Transverse colon (tissue), 4 donors: ENCODE measurements around the gene ZRANB3. TPM values are rescaled to one million over a fixed set of nuclear protein-coding genes. Genes with fewer than 3 reads are reported as not detected.

Experiments
- DNase-seq: peaks from one replicate; pipeline ENCODE4 v3.0.0-alpha.2; 2019
- H3K27ac ChIP-seq, 4 donors: fragments of 200-600 bp; sonication (generic); 2 replicates each; pipeline ENCODE4 v1.5.1; 2016 to 2018; ENCODE audit warnings: inconsistent platforms in 4 of 4
- H3K27me3 ChIP-seq: fragments of 200-600 bp; sonication (generic); 2 replicates; pipeline ENCODE4 v1.5.1; 2017; ENCODE audit warnings: inconsistent platforms
- H3K36me3 ChIP-seq, 4 donors: fragments of 200-600 bp; sonication (generic); 2 replicates each; pipeline ENCODE4 v1.5.1; 2017 to 2019; ENCODE audit warnings: inconsistent platforms in 4 of 4
- H3K4me1 ChIP-seq, 4 donors: fragments of 200-600 bp; sonication (generic); 2 replicates each; pipeline ENCODE4 v1.5.1; 2017 to 2020; ENCODE audit warnings: inconsistent platforms in 4 of 4
- H3K4me3 ChIP-seq, 4 donors: fragments of 200-600 bp; sonication (generic); 1 replicate in 1 of 4; 2 replicates in 3 of 4; pipeline versions ENCODE4 v1.5.1 to v1.6.1; 2017 to 2019; ENCODE audit warnings: inconsistent platforms in 4 of 4
- H3K9me3 ChIP-seq, 2 donors: fragments of 200-600 bp; sonication (generic); 2 replicates each; pipeline ENCODE4 v1.5.1; 2017 to 2019; ENCODE audit warnings: inconsistent platforms in 2 of 2
- CTCF ChIP-seq, 5 experiments: fragments of 200-600 bp in 3 of 5; fragments of 450-650 bp in 2 of 5; sonication (generic) in 3 of 5; IDR thresholded peaks; 1 replicate in 2 of 5; 2 replicates in 3 of 5; pipeline ENCODE4 v1.5.1; 2016 to 2017; ENCODE audit warnings: antibody characterized with exemption in 5 of 5, inconsistent platforms in 3 of 5, mild to moderate bottlenecking in 2 of 5, moderate library complexity in 1 of 5
- EP300 ChIP-seq: sonication (generic); formaldehyde crosslinking; IDR thresholded peaks from one replicate; pipeline ENCODE4 v1.6.1; 2017; ENCODE audit warnings: antibody characterized with exemption, low read depth
- POLR2A ChIP-seq: fragments of 450-650 bp; IDR thresholded peaks from one replicate; pipeline ENCODE4 v1.6.1; 2016; ENCODE audit warnings: antibody characterized with exemption, mild to moderate bottlenecking, moderate library complexity
- POLR2AphosphoS5 ChIP-seq, 3 donors: sonication (generic); formaldehyde crosslinking; IDR thresholded peaks; one replicate each; pipeline ENCODE4 v1.6.1; 2016; ENCODE audit warnings: antibody characterized with exemption in 3 of 3
- WGBS, 2 donors: methylation state at CpG; one replicate each; pipeline ENCODE4 v1.1.5; 2018; ENCODE audit warnings: low coverage in 1 of 2; 5-methylcytosine and 5-hydroxymethylcytosine counted together
- in situ Hi-C, 4 donors: fragments of 200-750 bp; cut with MboI; loops; one replicate each; pipeline versions ENCODE4 v1.15.0 to v1.15.1; 2017; ENCODE audit warnings: low sequenced_read_pairs in 3 of 4, low pct_ligation_motif_present in 1 of 4, low pct_unique_long_range_greater_than_20kb in 1 of 4
- intact Hi-C: fragments of 100-400 bp; cut with DNase I; formaldehyde crosslinking; loops from one replicate; pipeline ENCODE4 v1.15.1; 2023; ENCODE audit warnings: low total_unique reads
- total RNA-seq, 4 donors: library from RNA; depleted of rRNA; stranded (reverse); fragments of >200 nt; gene quantifications; one replicate each; pipeline ENCODE4 v1.1.0, GENCODE V29; 2016

ZRANB3 gene
- total RNA-seq, 4 donors from 2014 or later: 0.37 to 3.0 (median 1.6) TPM

DNA sequence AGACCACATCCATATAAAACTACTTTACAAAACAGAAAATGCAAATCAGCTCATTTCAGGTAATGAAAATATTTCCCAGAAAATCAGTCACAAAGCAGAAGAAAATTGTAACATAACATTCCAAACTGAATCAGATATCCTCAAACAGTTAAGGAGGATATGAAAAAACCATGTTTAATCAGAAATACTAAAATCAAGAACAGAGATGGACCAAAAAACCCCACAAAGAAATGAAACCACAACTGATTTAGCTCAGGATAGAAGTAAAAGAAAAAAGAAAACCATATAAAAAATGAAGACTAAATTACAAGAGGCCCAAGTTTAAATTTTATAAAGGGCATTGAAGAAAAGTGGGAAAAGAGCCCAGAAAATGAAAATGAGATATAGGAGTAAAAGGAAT, 376.1 kb downstream of the ZRANB3 start:
- H3K36me3 ChIP-seq: peaks cover 0 to 55% (median 22%) of the 10 kb centered on the region in 4 donors
- in situ Hi-C loops (no loop called here), intact Hi-C loops (no loop called here)

DNA sequence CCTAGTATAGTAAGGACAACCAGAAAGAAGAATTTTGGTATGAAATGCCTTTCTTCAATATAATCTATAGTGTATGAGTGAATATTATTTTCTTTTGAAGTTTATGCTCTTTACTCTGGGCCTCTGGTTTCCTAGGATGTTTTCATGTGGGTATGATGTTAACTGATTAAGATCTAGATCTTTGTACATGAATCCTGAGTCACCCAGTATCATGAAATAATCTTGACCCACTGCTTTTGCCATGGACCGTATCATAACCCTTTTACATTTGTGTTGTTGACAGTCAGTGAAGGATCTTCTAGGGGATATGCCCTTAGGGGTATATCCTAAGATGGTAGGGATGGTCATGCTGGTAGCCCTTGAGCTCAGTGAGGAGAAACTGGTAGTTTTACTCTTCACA, 378.7 kb downstream of the ZRANB3 start:
- Histone ChIP-seq H3K36me3 (peaks cover 0 to 55% (median 22%) of the 10 kb centered on the region in 4 donors), H3K4me1 (no peaks in the 10 kb centered on the region), H3K27me3 (no peaks in the 10 kb centered on the region), H3K4me3 (no peak overlapping the region), H3K27ac (no peak overlapping the region), H3K9me3 (no peaks in the 10 kb centered on the region)
- TF ChIP-seq CTCF (IDR thresholded peaks at IDR 0.05) (no peak), POLR2AphosphoS5 (IDR thresholded peaks at IDR 0.05) (no peak), EP300 (no peak), POLR2A (no peak)
- no peak for DNase-seq
- in situ Hi-C loops (no loop called here), intact Hi-C loops (no loop called here)
- 80 to 89% methylated on average over 1 of the region's 1 CpG for WGBS, 2 donors

More for the DNA sequence above, 376.1 kb downstream of the ZRANB3 start:
- no peaks in the 10 kb centered on the region for H3K27me3 ChIP-seq
- TF ChIP-seq POLR2A: no peak
- TF ChIP-seq CTCF (IDR thresholded peaks at IDR 0.05): no peak
- TF ChIP-seq EP300: no peak
- TF ChIP-seq POLR2AphosphoS5 (IDR thresholded peaks at IDR 0.05): no peak
- H3K4me1 ChIP-seq: no peaks in the 10 kb centered on the region
- no peaks in the 10 kb centered on the region for H3K9me3 ChIP-seq
- no peak overlapping the region for H3K4me3 ChIP-seq
- no peak for DNase-seq
- no peak overlapping the region for H3K27ac ChIP-seq

GRCh38 chr2:135151615-135152014, 379.4 kb downstream of the ZRANB3 start:
- Histone ChIP-seq H3K4me1 (no peaks in the 10 kb centered on the region), H3K4me3 (no peak overlapping the region), H3K27me3 (no peaks in the 10 kb centered on the region), H3K27ac (no peak overlapping the region), H3K36me3 (peaks cover 0 to 51% (median 20%) of the 10 kb centered on the region in 4 donors), H3K9me3 (no peaks in the 10 kb centered on the region)
- TF ChIP-seq POLR2AphosphoS5 (IDR thresholded peaks at IDR 0.05) (no peak), CTCF (IDR thresholded peaks at IDR 0.05) (no peak), POLR2A (no peak), EP300 (no peak)
- DNase-seq: no peak
- in situ Hi-C loops (no loop called here), intact Hi-C loops (no loop called here)
- 93 to 98% methylated on average over 3 of the region's 3 CpGs for WGBS, 2 donors

GRCh38 chr2:135150725-135151124, 380.3 kb downstream of the ZRANB3 start:
- 86 to 100% methylated on average over 1 of the region's 1 CpG for WGBS, 2 donors
- no peaks in the 10 kb centered on the region for H3K27me3 ChIP-seq
- peaks cover 0 to 42% (median 17%) of the 10 kb centered on the region in 4 donors for H3K36me3 ChIP-seq
- in situ Hi-C loops (no loop called here), intact Hi-C loops (no loop called here)
- H3K27ac ChIP-seq: no peak overlapping the region
- H3K9me3 ChIP-seq: no peaks in the 10 kb centered on the region
- TF ChIP-seq CTCF (IDR thresholded peaks at IDR 0.05) (no peak), EP300 (no peak), POLR2A (no peak), POLR2AphosphoS5 (IDR thresholded peaks at IDR 0.05) (no peak)
- H3K4me3 ChIP-seq: no peak overlapping the region
- no peaks in the 10 kb centered on the region for H3K4me1 ChIP-seq
- DNase-seq: no peak
